IgD-negative memory B cell (primary cell): ENCODE measurements around the gene RBM4B. TPM values are rescaled to one million over a fixed set of nuclear protein-coding genes. Genes with fewer than 3 reads are reported as not detected.

Experiments
- H3K27ac Mint-ChIP-seq, 3 donors: one replicate each; pipeline ENCODE4 v1.8.0; 2020 to 2022; ENCODE audit warnings: mild to moderate bottlenecking in 3 of 3, mixed read lengths in 3 of 3, moderate library complexity in 1 of 3
- H3K27me3 Mint-ChIP-seq: one replicate; pipeline ENCODE4 v1.8.0; 2021; ENCODE audit warnings: mixed read lengths
- H3K36me3 Mint-ChIP-seq: one replicate; pipeline ENCODE4 v1.8.0; 2020; ENCODE audit warnings: mild to moderate bottlenecking, mixed read lengths
- H3K4me1 Mint-ChIP-seq, 3 donors: one replicate each; pipeline ENCODE4 v1.8.0; 2020 to 2022; ENCODE audit warnings: mixed read lengths in 3 of 3, mild to moderate bottlenecking in 1 of 3
- H3K4me3 Mint-ChIP-seq, 4 donors: one replicate each; pipeline ENCODE4 v1.8.0; 2020 to 2022; ENCODE audit warnings: mild to moderate bottlenecking in 4 of 4, mixed read lengths in 4 of 4, moderate library complexity in 3 of 4
- H3K9me3 Mint-ChIP-seq, 3 donors: one replicate each; pipeline ENCODE4 v1.8.0; 2020 to 2021; ENCODE audit warnings: mixed read lengths in 3 of 3, mild to moderate bottlenecking in 1 of 3
- polyA plus RNA-seq: library from polyadenylated mRNA; unstranded; fragments of 300-500 nt; fragmentation: Illumina TruSeq; gene quantifications from one replicate; pipeline ENCODE4 v1.2.3, GENCODE V29; 2021

Gene RBM4B
- polyA plus RNA-seq, 1 donor from 2014 or later: 22.9 TPM

GRCh38 chr11:66626926-66627325, 50.8 kb downstream of the RBM4B start:
- no peak overlapping the region for H3K4me3 Mint-ChIP-seq
- H3K27me3 Mint-ChIP-seq: no peaks in the 10 kb centered on the region
- H3K27ac Mint-ChIP-seq: peak overlapping the region in 1 of 3 donors; percentile 64
- no peaks in the 10 kb centered on the region for H3K9me3 Mint-ChIP-seq
- H3K36me3 Mint-ChIP-seq: peaks cover 6% of the 10 kb centered on the region
- peaks cover 36 to 42% (median 36%) of the 10 kb centered on the region in 3 donors for H3K4me1 Mint-ChIP-seq

GRCh38 chr11:66626382-66626781, 51.3 kb downstream of the RBM4B start:
- Mint-ChIP-seq H3K4me3 (no peak overlapping the region), H3K9me3 (no peaks in the 10 kb centered on the region), H3K36me3 (peaks cover 5% of the 10 kb centered on the region), H3K27ac (peak overlapping the region in 2 of 3 donors; percentile 64 to 73), H3K27me3 (no peaks in the 10 kb centered on the region), H3K4me1 (peaks cover 37 to 44% (median 39%) of the 10 kb centered on the region in 3 donors)

- peak overlapping the region in 1 of 3 donors; percentile 64 for H3K27ac Mint-ChIP-seq
- H3K4me1 Mint-ChIP-seq: peaks cover 40 to 50% (median 42%) of the 10 kb centered on the region in 3 donors
- H3K27me3 Mint-ChIP-seq: no peaks in the 10 kb centered on the region
- peaks cover 7% of the 10 kb centered on the region for H3K36me3 Mint-ChIP-seq
- H3K4me3 Mint-ChIP-seq: no peak overlapping the region
- H3K9me3 Mint-ChIP-seq: no peaks in the 10 kb centered on the region
Observed at GRCh38 chr11:66625752-66626149, 51.9 kb downstream of the RBM4B start.

GRCh38 chr11:66625041-66625751, 52.5 kb downstream of the RBM4B start:
- peak overlapping the region in 2 of 4 donors; percentile 23 to 47 for H3K4me3 Mint-ChIP-seq
- peaks cover 7% of the 10 kb centered on the region for H3K36me3 Mint-ChIP-seq
- peaks cover 40 to 50% (median 43%) of the 10 kb centered on the region in 3 donors for H3K4me1 Mint-ChIP-seq
- H3K27ac Mint-ChIP-seq: peak overlapping the region in 1 of 3 donors; percentile 64
- no peaks in the 10 kb centered on the region for H3K27me3 Mint-ChIP-seq
- H3K9me3 Mint-ChIP-seq: no peaks in the 10 kb centered on the region

GRCh38 chr11:66624450-66624849, 53.2 kb downstream of the RBM4B start:
- Mint-ChIP-seq H3K27me3 (no peaks in the 10 kb centered on the region), H3K4me1 (peaks cover 41 to 50% (median 45%) of the 10 kb centered on the region in 3 donors), H3K9me3 (no peaks in the 10 kb centered on the region), H3K4me3 (no peak overlapping the region), H3K27ac (peak overlapping the region in 1 of 3 donors; percentile 64), H3K36me3 (peaks cover 7% of the 10 kb centered on the region)

GRCh38 chr11:66619080-66619554, 58.6 kb downstream of the RBM4B start:
- Mint-ChIP-seq H3K36me3 (peaks cover 8% of the 10 kb centered on the region), H3K4me1 (peaks cover 53 to 59% (median 53%) of the 10 kb centered on the region in 3 donors), H3K27ac (peak overlapping the region; percentile 89 to 100 (median 99)), H3K9me3 (no peaks in the 10 kb centered on the region), H3K4me3 (peak overlapping the region; percentile 98 to 100 (median 100)), H3K27me3 (no peaks in the 10 kb centered on the region)

GRCh38 chr11:66617155-66617834, 60.4 kb downstream of the RBM4B start:
- H3K9me3 Mint-ChIP-seq: no peaks in the 10 kb centered on the region
- H3K36me3 Mint-ChIP-seq: peaks cover 6% of the 10 kb centered on the region
- H3K4me1 Mint-ChIP-seq: peaks cover 36 to 43% (median 41%) of the 10 kb centered on the region in 3 donors
- H3K4me3 Mint-ChIP-seq: peak overlapping the region; percentile 98 to 100 (median 100)
- peak overlapping the region; percentile 99 to 100 (median 99) for H3K27ac Mint-ChIP-seq
- no peaks in the 10 kb centered on the region for H3K27me3 Mint-ChIP-seq

GRCh38 chr11:66616379-66617154, 61.1 kb downstream of the RBM4B start, which contains the start of gene RBM14:
RBM14 (plus strand) TSS chr11:66616630; CDS start chr11:66616721, 91 bp downstream.
- Mint-ChIP-seq H3K27me3 (no peaks in the 10 kb centered on the region), H3K27ac (peak within 1 kb of the TSS; percentile 99 to 100 (median 99)), H3K9me3 (no peaks in the 10 kb centered on the region), H3K4me1 (peaks cover 37 to 47% (median 39%) of the 10 kb centered on the region in 3 donors), H3K4me3 (peak within 1 kb of the TSS; percentile 98 to 100 (median 100)), H3K36me3 (peaks cover 9% of the 10 kb centered on the region)

Other genes with a start within 250 kb of the RBM4B start
- gene MRPL11, start 239.0 kb downstream of the RBM4B start, polyA plus RNA-seq: 92.2 TPM
- gene PELI3, start 211.0 kb downstream of the RBM4B start, polyA plus RNA-seq: 4.3 TPM
- gene DPP3, start 197.5 kb downstream of the RBM4B start, polyA plus RNA-seq: 24.5 TPM
- 10.3 TPM for gene BBS1, start 167.3 kb downstream of the RBM4B start, polyA plus RNA-seq
- gene ZDHHC24, start 131.8 kb downstream of the RBM4B start, polyA plus RNA-seq: 21.6 TPM
- gene ACTN3, start 131.0 kb downstream of the RBM4B start, polyA plus RNA-seq: not detected
- gene CTSF, start 109.3 kb downstream of the RBM4B start, polyA plus RNA-seq: 7.0 TPM
- not detected for gene CCDC87, start 84.8 kb downstream of the RBM4B start, polyA plus RNA-seq
- 74.7 TPM for gene CCS, start 84.7 kb downstream of the RBM4B start, polyA plus RNA-seq
- gene RBM14, start 61.3 kb downstream of the RBM4B start, polyA plus RNA-seq: 80.5 TPM
- gene RBM4, start 39.2 kb downstream of the RBM4B start, polyA plus RNA-seq: 189 TPM
- gene SPTBN2, start 51.3 kb upstream of the RBM4B start, polyA plus RNA-seq: not detected
- 24.9 TPM for gene RCE1, start 165.6 kb upstream of the RBM4B start, polyA plus RNA-seq
- gene LRFN4, start 179.2 kb upstream of the RBM4B start, polyA plus RNA-seq: 2.2 TPM